ENCODE measurements around the gene SRBD1.
"Not testable (repeated sequence)": the region's sequence is repeated elsewhere in the genome, so short reads cannot be mapped to it uniquely, and the experiment has no call there.

The SRBD1 gene

GRCh38 chr2:45460825-45461224, 150.2 kb downstream of the SRBD1 start:
- DNase-seq: no peak

DNA sequence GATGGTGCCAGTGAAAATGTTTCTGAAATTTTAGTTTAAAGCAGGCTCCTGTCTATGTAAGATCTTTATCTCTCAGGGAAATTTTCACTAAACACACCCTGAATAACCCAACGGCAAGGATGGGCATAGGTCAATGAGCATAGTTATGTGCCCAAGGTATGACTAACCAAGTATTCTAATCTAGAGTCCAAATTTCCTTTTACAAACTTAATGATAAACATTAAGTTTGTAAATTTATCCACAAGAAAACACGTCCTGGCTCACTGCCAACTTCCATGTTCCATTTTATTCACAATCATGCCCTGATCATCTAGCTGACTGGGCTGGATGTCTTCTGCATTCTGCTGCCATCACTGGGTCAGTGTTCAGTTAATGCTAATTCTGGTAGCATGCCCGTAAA, 151.2 kb downstream of the SRBD1 start:
- no peak for DNase-seq

GRCh38 chr2:45458909-45459563, 152.0 kb downstream of the SRBD1 start:
- DNase-seq: peak; percentile 40

- DNase-seq: no peak
These were observed 153.7 kb downstream of the SRBD1 start for GRCh38 chr2:45457211-45457945.

GRCh38 chr2:45452866-45453265, 158.2 kb downstream of the SRBD1 start:
- DNase-seq: no peak

GRCh38 chr2:45450634-45451033, 160.4 kb downstream of the SRBD1 start:
- no peak for DNase-seq

GRCh38 chr2:45448217-45448616, 162.8 kb downstream of the SRBD1 start:
- DNase-seq: no peak

DNA sequence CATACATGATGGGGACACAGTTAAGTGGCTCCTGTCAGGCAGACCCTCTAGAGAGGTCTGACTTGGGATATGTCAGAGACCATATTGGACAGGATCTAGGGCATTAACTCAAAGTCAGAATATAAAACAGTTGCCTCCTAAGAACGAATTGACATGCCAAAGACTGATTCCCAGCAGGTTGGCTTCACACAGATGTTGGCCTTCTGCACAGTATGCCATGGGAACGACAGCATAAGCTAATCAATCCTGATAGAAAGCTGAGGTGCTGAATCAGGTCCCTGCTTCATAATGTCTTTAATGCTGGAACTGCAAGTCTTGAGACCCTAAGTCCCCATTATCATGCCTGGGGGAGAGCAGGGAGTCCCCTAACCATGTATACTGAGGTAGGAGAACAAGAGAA, 165.1 kb downstream of the SRBD1 start:
- no peak for DNase-seq

DNA sequence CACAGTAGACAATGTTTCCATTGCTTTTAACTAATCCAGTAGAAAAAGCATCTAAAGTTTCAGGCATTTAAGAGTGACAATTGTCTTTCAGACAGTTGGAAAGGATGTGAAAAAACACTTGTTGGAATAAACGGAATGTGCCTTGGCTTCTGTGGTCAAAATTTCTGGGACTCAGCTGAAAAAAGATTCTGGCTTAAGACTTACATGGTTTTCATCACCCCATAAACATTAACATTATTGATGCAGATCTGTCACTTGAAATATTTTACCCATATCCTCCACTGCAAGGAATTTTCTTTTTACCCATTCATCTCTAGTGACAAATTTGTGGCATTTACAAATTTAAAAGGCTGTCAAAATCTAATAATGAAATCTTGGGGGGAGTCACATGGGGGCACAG, 166.0 kb downstream of the SRBD1 start:
- DNase-seq: no peak

GRCh38 chr2:45443012-45443411, 168.1 kb downstream of the SRBD1 start:
- no peak for DNase-seq

- no peak for DNase-seq
These were observed 169.0 kb downstream of the SRBD1 start for GRCh38 chr2:45442026-45442425.

GRCh38 chr2:45441571-45441970, 169.5 kb downstream of the SRBD1 start:
- no peak for DNase-seq

- no peak for DNase-seq
These were observed 171.0 kb downstream of the SRBD1 start for GRCh38 chr2:45439788-45440773.

GRCh38 chr2:45438872-45439665, 172.0 kb downstream of the SRBD1 start:
- no peak for DNase-seq

- no peak for DNase-seq
These were observed 174.6 kb downstream of the SRBD1 start for GRCh38 chr2:45436456-45436855.

- no peak for DNase-seq
These were observed 175.8 kb downstream of the SRBD1 start for GRCh38 chr2:45435316-45435715.

- no peak for DNase-seq
These were observed 177.7 kb downstream of the SRBD1 start for GRCh38 chr2:45433363-45433762.

DNA sequence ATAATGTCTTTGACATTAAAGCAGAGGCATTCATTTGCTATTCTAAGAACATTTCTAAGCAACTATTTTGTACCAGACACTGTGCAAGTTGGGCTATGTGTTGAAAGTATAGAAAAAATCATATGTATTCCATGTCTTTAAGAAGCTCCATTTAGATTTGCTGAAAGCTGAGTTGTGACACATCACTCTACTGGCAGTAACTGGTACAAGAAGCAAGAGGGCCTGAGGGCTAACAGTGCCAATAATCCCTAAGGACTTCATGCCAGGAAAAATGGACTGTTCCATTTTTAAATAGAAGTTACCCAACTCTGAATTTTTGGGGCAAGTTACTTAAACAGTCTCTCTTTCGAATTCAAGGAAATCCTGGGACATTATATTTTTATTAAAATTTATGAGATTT, 178.7 kb downstream of the SRBD1 start:
- no peak for DNase-seq

GRCh38 chr2:45426025-45426424, 185.0 kb downstream of the SRBD1 start:
- DNase-seq: not testable (repeated sequence)

GRCh38 chr2:45422921-45423320, 188.1 kb downstream of the SRBD1 start:
- DNase-seq: no peak

- DNase-seq: no peak
These were observed 192.5 kb downstream of the SRBD1 start for GRCh38 chr2:45418532-45418931.

- DNase-seq: no peak
These were observed 195.4 kb downstream of the SRBD1 start for GRCh38 chr2:45415534-45416123.
